ENCODE data around the gene TARDBP.

Gene TARDBP

GRCh38 chr1:11058026-11058425 lies 45.6 kb downstream of the TARDBP start:
- Histone ChIP-seq H3K4me1 (ENCODE audit: control insufficient read depth in 1 of 2, insufficient read depth in 2 of 2, low read length in 2 of 2) (peaks cover 3 to 11% of the 10 kb centered on the region in 2 experiments), H2BK5ac (ENCODE audit: low read depth, low read length, poor library complexity) (no peak overlapping the region), H2AK5ac (ENCODE audit: low read length) (no peak overlapping the region), H4K12ac (ENCODE audit: low read depth, low read length) (no peak overlapping the region), H3K9ac (ENCODE audit: low read length) (no peak overlapping the region), H3K79me2 (ENCODE audit: control insufficient read depth, insufficient read depth, low read length, poor library complexity) (peaks cover 9% of the 10 kb centered on the region), H3K36me3 (ENCODE audit: control insufficient read depth in 1 of 2, insufficient read depth in 2 of 2, low read length in 2 of 2) (peaks cover 19% of the 10 kb centered on the region in 2 experiments), H2BK120ac (ENCODE audit: insufficient read depth, low read length, poor library complexity) (no peak overlapping the region), H4K8ac (ENCODE audit: low read depth, low read length) (no peak overlapping the region), H3K4me2 (ENCODE audit: low read length) (no peak overlapping the region), H2AFZ (ENCODE audit: insufficient read depth, low read length, poor library complexity) (no peak overlapping the region), H3K4me3 (ENCODE audit: low read depth, low read length) (no peak overlapping the region), H3K9me3 (ENCODE audit: insufficient read depth, low read depth, low read length) (no peaks in the 10 kb centered on the region), H3K79me1 (ENCODE audit: low read length) (peaks cover 2% of the 10 kb centered on the region), H2BK12ac (ENCODE audit: low read length) (no peak overlapping the region), H3K14ac (ENCODE audit: low read length) (no peak overlapping the region), H3K4ac (ENCODE audit: low read depth, low read length) (no peak overlapping the region), H3K23ac (ENCODE audit: low read length) (no peak overlapping the region), H4K91ac (ENCODE audit: low read depth, low read length) (no peak overlapping the region), H3K27ac (ENCODE audit: low read depth, low read length) (no peak overlapping the region), H3K27me3 (ENCODE audit: insufficient read depth, low read length) (no peaks in the 10 kb centered on the region), H3K18ac (ENCODE audit: low read length) (no peak overlapping the region)
- no CpG with 5 or more reads among the region's 14 CpGs for WGBS (ENCODE audit: extremely low coverage, insufficient coverage, insufficient read length)
- DNase-seq, result no peak

DNA sequence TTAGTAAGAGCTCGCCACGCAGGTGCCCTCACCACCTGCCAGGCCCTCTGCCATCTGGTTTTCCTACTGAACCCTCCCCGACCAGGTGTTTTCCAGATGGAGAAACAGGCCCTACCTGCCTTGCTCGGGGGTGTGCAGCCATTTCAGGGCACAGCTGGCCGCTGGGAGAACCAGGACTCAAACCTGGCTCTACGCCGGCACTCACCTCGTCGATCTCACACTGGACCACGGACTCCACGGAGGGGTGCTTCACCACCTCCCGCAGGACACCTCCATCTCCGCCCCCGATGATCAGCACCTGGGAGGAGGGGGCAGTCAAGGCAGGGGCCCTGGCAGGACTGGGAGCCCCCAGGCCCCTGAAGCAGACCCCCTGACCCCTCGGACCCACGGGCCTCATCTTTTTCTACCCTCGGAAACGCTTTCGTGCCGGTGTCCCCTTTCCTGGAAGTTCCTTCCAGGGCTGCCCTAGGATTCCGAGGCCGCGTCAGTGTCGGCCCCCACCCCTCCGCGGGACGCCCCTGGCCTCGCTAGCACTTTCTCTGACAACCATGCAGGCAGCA lies 46.2 kb downstream of the TARDBP start:
- Histone ChIP-seq H3K14ac (ENCODE audit: low read length) (no peak overlapping the region), H3K4me2 (ENCODE audit: low read length) (peak overlapping the region; percentile 68), H3K27me3 (ENCODE audit: insufficient read depth, low read length) (no peaks in the 10 kb centered on the region), H2BK120ac (ENCODE audit: insufficient read depth, low read length, poor library complexity) (no peak overlapping the region), H3K9ac (ENCODE audit: low read length) (peak overlapping the region; percentile 81), H3K36me3 (ENCODE audit: control insufficient read depth in 1 of 2, insufficient read depth in 2 of 2, low read length in 2 of 2) (peaks cover 23 to 24% of the 10 kb centered on the region in 2 experiments), H2BK5ac (ENCODE audit: low read depth, low read length, poor library complexity) (no peak overlapping the region), H2AK5ac (ENCODE audit: low read length) (no peak overlapping the region), H3K4ac (ENCODE audit: low read depth, low read length) (no peak overlapping the region), H2AFZ (ENCODE audit: insufficient read depth, low read length, poor library complexity) (no peak overlapping the region), H3K9me3 (ENCODE audit: insufficient read depth, low read depth, low read length) (no peaks in the 10 kb centered on the region), H3K27ac (ENCODE audit: low read depth, low read length) (no peak overlapping the region), H3K4me1 (ENCODE audit: control insufficient read depth in 1 of 2, insufficient read depth in 2 of 2, low read length in 2 of 2) (peaks cover 1 to 11% of the 10 kb centered on the region in 2 experiments), H3K79me2 (ENCODE audit: control insufficient read depth, insufficient read depth, low read length, poor library complexity) (peaks cover 9% of the 10 kb centered on the region), H4K8ac (ENCODE audit: low read depth, low read length) (no peak overlapping the region), H4K12ac (ENCODE audit: low read depth, low read length) (no peak overlapping the region), H4K91ac (ENCODE audit: low read depth, low read length) (no peak overlapping the region), H3K23ac (ENCODE audit: low read length) (no peak overlapping the region), H3K18ac (ENCODE audit: low read length) (no peak overlapping the region), H3K4me3 (ENCODE audit: low read depth, low read length) (peak overlapping the region; percentile 89), H3K79me1 (ENCODE audit: low read length) (peaks cover 2% of the 10 kb centered on the region), H2BK12ac (ENCODE audit: low read length) (no peak overlapping the region)
- no CpG with 5 or more reads among the region's 28 CpGs for whole genome bisulfite sequencing (ENCODE audit: extremely low coverage, insufficient coverage, insufficient read length)
- DNase-seq, result no peak

GRCh38 chr1:11059155-11059967 lies 46.9 kb downstream of the TARDBP start:
- peak overlapping the region; percentile 64 for H4K91ac ChIP-seq (ENCODE audit: low read depth, low read length)
- H3K9me3 ChIP-seq (ENCODE audit: insufficient read depth, low read depth, low read length), result no peaks in the 10 kb centered on the region
- H3K27me3 ChIP-seq (ENCODE audit: insufficient read depth, low read length), result no peaks in the 10 kb centered on the region
- peak overlapping the region; percentile 87 for H2AFZ ChIP-seq (ENCODE audit: insufficient read depth, low read length, poor library complexity)
- no peak overlapping the region for H3K27ac ChIP-seq (ENCODE audit: low read depth, low read length)
- H3K18ac ChIP-seq (ENCODE audit: low read length), result peak overlapping the region; percentile 13
- no peak overlapping the region for H2AK5ac ChIP-seq (ENCODE audit: low read length)
- H2BK12ac ChIP-seq (ENCODE audit: low read length), result no peak overlapping the region
- H3K4me2 ChIP-seq (ENCODE audit: low read length), result peak overlapping the region; percentile 68
- H3K79me1 ChIP-seq (ENCODE audit: low read length), result peaks cover 2% of the 10 kb centered on the region
- peak; percentile 32 to 62 for DNase-seq
- peak overlapping the region; percentile 74 for H3K14ac ChIP-seq (ENCODE audit: low read length)
- H3K79me2 ChIP-seq (ENCODE audit: control insufficient read depth, insufficient read depth, low read length, poor library complexity), result peaks cover 9% of the 10 kb centered on the region
- H2BK5ac ChIP-seq (ENCODE audit: low read depth, low read length, poor library complexity), result peak overlapping the region; percentile 14
- H4K8ac ChIP-seq (ENCODE audit: low read depth, low read length), result peak overlapping the region; percentile 64
- H3K4ac ChIP-seq (ENCODE audit: low read depth, low read length), result peak overlapping the region; percentile 41
- H2BK120ac ChIP-seq (ENCODE audit: insufficient read depth, low read length, poor library complexity), result no peak overlapping the region
- H3K4me1 ChIP-seq (ENCODE audit: control insufficient read depth in 1 of 2, insufficient read depth in 2 of 2, low read length in 2 of 2), result peaks cover 0 to 11% of the 10 kb centered on the region in 2 experiments
- peaks cover 26 to 27% of the 10 kb centered on the region in 2 experiments for H3K36me3 ChIP-seq (ENCODE audit: control insufficient read depth in 1 of 2, insufficient read depth in 2 of 2, low read length in 2 of 2)
- H3K4me3 ChIP-seq (ENCODE audit: low read depth, low read length), result peak overlapping the region; percentile 89
- no peak overlapping the region for H3K23ac ChIP-seq (ENCODE audit: low read length)
- no peak overlapping the region for H4K12ac ChIP-seq (ENCODE audit: low read depth, low read length)
- peak overlapping the region; percentile 81 for H3K9ac ChIP-seq (ENCODE audit: low read length)
- no CpG with 5 or more reads among the region's 72 CpGs for WGBS (ENCODE audit: extremely low coverage, insufficient coverage, insufficient read length)

- H3K4me3 ChIP-seq (ENCODE audit: low read depth, low read length), result peak within 1 kb of the TSS; percentile 89
- peak; percentile 93 to 96 for DNase-seq
- no peaks in the 10 kb centered on the region for H3K9me3 ChIP-seq (ENCODE audit: insufficient read depth, low read depth, low read length)
- H3K4me1 ChIP-seq (ENCODE audit: control insufficient read depth in 1 of 2, insufficient read depth in 2 of 2, low read length in 2 of 2), result peaks cover 0 to 11% of the 10 kb centered on the region in 2 experiments
- H3K79me1 ChIP-seq (ENCODE audit: low read length), result peaks cover 2% of the 10 kb centered on the region
- H3K79me2 ChIP-seq (ENCODE audit: control insufficient read depth, insufficient read depth, low read length, poor library complexity), result peaks cover 9% of the 10 kb centered on the region
- peak within 1 kb of the TSS; percentile 49 for H4K12ac ChIP-seq (ENCODE audit: low read depth, low read length)
- no CpG with 5 or more reads among the region's 83 CpGs for WGBS (ENCODE audit: extremely low coverage, insufficient coverage, insufficient read length)
- peak within 1 kb of the TSS; percentile 81 for H3K9ac ChIP-seq (ENCODE audit: low read length)
- peak within 1 kb of the TSS; percentile 87 for H2AFZ ChIP-seq (ENCODE audit: insufficient read depth, low read length, poor library complexity)
- no peak within 1 kb of the TSS for H2BK12ac ChIP-seq (ENCODE audit: low read length)
- H3K4ac ChIP-seq (ENCODE audit: low read depth, low read length), result peak within 1 kb of the TSS; percentile 41
- peak within 1 kb of the TSS; percentile 74 for H3K14ac ChIP-seq (ENCODE audit: low read length)
- H3K23ac ChIP-seq (ENCODE audit: low read length), result no peak within 1 kb of the TSS
- peaks cover 26 to 28% of the 10 kb centered on the region in 2 experiments for H3K36me3 ChIP-seq (ENCODE audit: control insufficient read depth in 1 of 2, insufficient read depth in 2 of 2, low read length in 2 of 2)
- H3K18ac ChIP-seq (ENCODE audit: low read length), result peak within 1 kb of the TSS; percentile 13
- peak within 1 kb of the TSS; percentile 81 for H3K4me2 ChIP-seq (ENCODE audit: low read length)
- peak within 1 kb of the TSS; percentile 70 for H2BK120ac ChIP-seq (ENCODE audit: insufficient read depth, low read length, poor library complexity)
- peak within 1 kb of the TSS; percentile 14 for H2BK5ac ChIP-seq (ENCODE audit: low read depth, low read length, poor library complexity)
- H4K8ac ChIP-seq (ENCODE audit: low read depth, low read length), result peak within 1 kb of the TSS; percentile 86
- no peak within 1 kb of the TSS for H2AK5ac ChIP-seq (ENCODE audit: low read length)
- no peak within 1 kb of the TSS for H3K27ac ChIP-seq (ENCODE audit: low read depth, low read length)
- peak within 1 kb of the TSS; percentile 72 for H4K91ac ChIP-seq (ENCODE audit: low read depth, low read length)
- H3K27me3 ChIP-seq (ENCODE audit: insufficient read depth, low read length), result no peaks in the 10 kb centered on the region
Measured at GRCh38 chr1:11059968-11060830, 47.7 kb downstream of the TARDBP start, which contains the start of gene SRM. Gene SRM, minus strand, starts transcription at chr1:11060018. Its CDS starts 75 bp downstream, at chr1:11059943.

Data from trophoblast cell (in vitro differentiated cells and primary cell).